GM21825 (cell line): ENCODE measurements around the gene GHR.

Experiments
- ATAC-seq: cut with Tn5 transposase; IDR thresholded peaks from one replicate; pipeline ENCODE4 v1.9.1; 2021; ENCODE audit warnings: mild to moderate bottlenecking, moderate library complexity; ENCODE audit not compliant: unreplicated experiment

Gene GHR

DNA sequence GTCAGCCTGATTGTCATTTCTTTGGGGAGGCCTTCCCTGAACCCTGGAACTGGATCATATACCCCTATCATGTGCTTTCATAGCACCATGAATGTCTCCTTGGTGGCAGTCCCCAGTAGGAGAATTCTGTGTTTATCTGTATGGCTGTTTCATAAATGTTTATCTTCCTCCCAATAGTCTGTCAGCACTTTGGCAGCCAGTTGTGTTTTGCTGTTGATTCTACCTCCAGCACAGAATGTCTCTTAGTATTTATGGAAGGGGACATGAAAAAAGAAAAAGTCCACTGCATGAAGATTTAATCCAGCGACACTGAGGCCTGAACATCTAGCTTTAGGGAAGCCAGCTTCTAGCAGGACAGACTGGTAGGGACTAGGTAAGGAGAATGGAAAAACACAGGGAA, 38.3 kb downstream of the GHR start:
- ATAC-seq, result no peak

GRCh38 chr5:42462083-42462482, 38.8 kb downstream of the GHR start:
- ATAC-seq, result no peak

DNA sequence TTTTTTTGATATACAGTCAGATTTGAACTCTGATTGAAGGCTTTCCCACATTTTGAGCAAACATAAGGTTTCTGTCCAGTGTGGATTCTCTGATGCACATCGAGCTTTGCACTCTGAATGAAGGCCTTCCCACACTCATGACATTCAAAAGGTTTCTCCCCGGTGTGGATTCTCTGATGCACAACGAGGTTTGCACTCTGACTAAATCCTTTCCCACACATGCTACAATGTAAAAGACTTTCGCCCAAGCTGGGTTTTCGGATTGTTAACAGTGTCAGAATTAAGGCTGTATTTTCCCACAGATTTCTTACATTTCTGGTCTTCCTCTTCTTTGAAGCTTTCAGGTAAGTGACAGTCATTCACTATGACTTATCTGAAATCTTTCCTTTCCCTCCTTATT, 44.3 kb downstream of the GHR start:
- no peak for ATAC-seq

- ATAC-seq, result no peak
Measured at GRCh38 chr5:42467981-42468524, 44.8 kb downstream of the GHR start.

DNA sequence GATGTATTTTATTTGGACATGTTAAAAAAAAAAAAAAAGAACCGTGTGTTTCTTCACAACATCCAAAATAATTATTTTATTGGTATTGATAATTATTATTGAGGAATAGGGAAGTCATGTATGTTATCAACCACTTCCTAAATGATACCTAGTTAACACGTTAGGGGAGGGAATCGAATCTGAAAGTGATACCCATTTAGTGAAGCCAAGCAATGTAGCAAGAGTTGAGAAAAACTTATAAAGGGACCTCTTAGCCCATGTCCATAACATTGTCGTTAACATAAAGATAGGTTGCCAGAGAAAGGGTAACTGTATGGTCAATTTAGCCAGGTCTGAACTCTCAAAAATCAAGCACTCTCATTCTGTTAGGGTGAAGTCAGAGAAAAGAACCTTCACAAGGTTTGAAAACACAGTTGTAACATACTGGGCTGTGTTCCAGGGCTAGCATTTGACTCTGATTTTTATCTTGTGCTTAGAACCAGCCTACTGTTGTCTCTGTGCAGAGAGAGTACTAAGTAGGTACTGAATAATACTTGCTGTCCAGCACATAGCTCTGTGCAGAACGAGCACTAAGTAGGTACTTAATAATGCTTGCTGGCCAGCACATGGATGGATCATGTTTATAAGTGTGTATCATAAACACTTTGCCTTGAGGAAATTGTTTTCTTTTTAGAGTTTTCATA, 60.4 kb downstream of the GHR start:
- ATAC-seq, result peak; percentile 79

DNA sequence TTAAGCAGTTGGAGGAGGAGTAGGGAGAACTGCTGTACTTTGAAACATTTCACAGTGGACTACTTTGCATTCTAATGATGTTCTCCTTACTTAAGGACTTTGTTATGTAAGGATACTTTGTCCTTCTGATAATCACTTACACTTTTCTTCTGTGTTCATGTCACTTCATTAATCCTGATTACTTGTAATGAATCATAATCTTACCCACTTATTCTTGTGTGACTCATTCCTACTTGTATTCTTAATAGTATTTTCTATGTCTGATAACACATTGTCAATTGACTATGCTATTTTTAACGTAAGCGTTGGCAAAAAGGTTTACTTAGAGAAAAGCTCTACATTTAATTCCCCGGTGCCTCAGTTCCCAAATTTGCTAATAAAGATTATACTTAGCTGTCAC, 63.8 kb downstream of the GHR start:
- ATAC-seq, result no peak

- ATAC-seq, result no peak
Measured at GRCh38 chr5:42487821-42488220, 64.6 kb downstream of the GHR start.

GRCh38 chr5:42490831-42491230, 67.6 kb downstream of the GHR start:
- ATAC-seq, result no peak

DNA sequence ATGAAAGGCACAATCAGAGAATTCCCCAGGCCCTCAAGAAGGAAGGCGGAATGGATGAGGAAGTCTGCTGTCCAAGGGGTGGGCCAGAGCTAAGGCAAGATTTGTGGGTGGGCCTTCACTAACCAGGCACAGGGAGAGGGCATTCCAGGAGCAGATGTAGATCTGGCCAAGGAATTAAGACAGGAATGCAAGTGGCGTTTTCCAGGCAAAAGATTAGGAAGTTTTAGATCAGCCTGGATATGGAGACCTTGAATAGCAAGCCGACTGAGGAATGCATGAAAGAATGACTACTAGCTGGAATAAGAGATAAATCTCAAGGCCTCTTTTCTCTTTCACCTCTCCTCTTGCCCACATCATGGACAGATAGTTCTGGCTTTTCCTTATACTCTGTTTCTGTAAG, 68.5 kb downstream of the GHR start:
- ATAC-seq, result no peak

GRCh38 chr5:42492974-42493373, 69.7 kb downstream of the GHR start:
- no peak for ATAC-seq

DNA sequence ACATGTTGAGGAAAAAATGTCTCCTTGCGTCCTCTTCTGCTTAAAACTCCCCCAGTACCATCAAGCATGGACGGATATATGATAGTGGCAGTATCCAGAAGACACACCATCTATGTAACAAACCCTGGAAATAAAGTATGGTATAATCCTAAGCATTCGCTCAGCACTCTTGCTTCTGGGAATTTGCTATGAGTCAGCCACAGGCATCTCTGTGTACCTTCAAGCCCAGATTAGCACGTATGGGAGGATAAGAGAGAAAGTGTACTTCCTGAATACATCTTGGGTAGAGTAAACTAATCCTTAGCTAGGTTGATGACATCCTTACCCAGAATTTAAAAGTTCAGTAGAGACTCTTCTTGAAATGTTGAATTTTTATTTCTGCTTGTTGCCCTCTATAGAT, 71.2 kb downstream of the GHR start:
- ATAC-seq, result no peak

GRCh38 chr5:42495914-42496313, 72.7 kb downstream of the GHR start:
- no peak for ATAC-seq

GRCh38 chr5:42496397-42497156, 73.3 kb downstream of the GHR start:
- no peak for ATAC-seq

GRCh38 chr5:42498000-42498399, 74.8 kb downstream of the GHR start:
- no peak for ATAC-seq

DNA sequence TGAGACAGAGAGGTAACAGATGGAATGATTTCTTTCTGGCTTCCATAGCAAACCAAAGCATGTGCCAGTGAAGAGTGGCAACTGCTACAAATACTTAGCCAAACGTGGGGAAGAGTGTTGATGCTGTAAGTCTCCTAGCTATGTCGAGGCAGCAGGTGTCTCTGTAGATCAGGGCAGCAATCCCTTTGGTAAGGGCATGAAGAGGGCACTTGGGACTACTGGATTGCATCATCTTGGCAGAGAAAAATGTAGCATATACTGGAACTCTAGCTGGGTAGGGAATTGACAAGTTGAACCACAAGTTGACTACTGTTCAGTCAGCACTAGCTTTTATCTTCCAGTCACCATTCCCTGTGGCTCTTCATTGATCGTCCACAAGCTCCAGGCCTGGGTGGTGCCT, 75.8 kb downstream of the GHR start:
- ATAC-seq, result no peak

GRCh38 chr5:42500003-42500599, 76.9 kb downstream of the GHR start:
- no peak for ATAC-seq

DNA sequence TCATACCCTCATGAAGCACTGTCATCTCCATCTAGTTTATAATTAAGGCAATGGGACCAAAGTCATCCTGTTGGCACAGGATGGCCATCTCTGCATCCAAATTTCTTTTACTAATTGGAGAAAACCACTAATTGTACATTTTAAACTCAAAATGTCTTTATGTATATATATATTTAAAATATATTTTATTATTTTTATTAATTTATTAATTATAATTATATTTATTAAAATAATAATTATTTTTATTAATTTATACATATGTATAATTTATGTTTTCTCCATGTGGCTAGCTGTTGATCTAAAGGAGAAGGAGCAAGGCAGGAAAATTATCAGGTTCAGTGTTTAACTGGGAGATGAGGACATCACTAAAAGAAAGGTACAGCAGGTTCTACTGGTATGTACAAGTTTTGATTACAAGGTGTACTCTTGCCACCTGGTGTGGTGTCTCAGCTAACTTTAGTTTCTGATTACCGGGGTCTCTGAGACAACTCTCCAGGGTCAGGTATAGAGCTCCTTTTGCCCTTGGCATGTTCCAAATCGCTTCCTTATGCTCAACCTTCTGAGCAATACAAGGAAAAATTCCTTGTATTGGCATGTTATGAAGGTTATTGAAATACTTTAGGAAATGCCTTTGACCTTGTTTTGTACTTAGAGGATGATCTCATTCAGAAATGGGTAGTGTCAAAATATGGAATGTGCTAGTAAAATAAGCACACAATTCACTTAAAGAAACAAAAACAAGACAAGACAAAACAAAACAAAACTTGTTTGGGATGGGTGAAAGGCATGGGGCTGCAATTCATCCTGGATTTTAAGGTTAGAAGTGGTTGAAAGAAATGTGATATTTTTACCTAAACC, 79.6 kb downstream of the GHR start:
- no peak for ATAC-seq

GRCh38 chr5:42506662-42507061, 83.4 kb downstream of the GHR start:
- ATAC-seq, result no peak

GRCh38 chr5:42507451-42508097, 84.3 kb downstream of the GHR start:
- no peak for ATAC-seq

DNA sequence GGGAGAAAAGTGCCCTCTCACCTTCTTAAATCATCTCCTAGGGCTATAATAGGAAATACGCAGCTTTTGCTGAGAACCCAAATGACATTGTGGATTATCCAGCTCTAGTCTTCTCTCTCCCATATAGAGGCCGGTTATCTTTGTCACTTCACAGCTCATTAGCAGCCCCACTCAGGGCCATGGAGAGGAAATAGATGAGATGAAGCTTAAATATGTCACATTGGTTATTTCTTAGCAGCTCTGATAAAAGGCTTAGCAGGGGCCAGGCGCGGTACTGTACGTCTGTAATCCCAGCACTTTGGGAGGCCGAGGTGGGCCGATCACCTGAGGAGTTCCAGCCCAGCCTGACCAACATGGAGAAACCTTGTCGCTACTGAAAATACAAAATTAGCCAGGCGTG, 90.0 kb downstream of the GHR start:
- no peak for ATAC-seq

GRCh38 chr5:42514754-42515153, 91.5 kb downstream of the GHR start:
- no peak for ATAC-seq
